ENCODE data around the gene ATP5F1E. TPM values are rescaled to one million over a fixed set of nuclear protein-coding genes. Genes with fewer than 3 reads are reported as not detected.

Gene ATP5F1E
- total and polyA plus RNA-seq, 10 of the 15 experiments (the other 5 are each of a cell fraction or from before 2014, with no cell fraction given): 49.0 to 407 (median 117) TPM

- Histone ChIP-seq H4K20me1 (ENCODE audit: control insufficient read depth, insufficient read depth) (peaks cover 3% of the 10 kb centered on the region), H3K4me2 (ENCODE audit: control insufficient read depth, insufficient read depth) (no peak overlapping the region), H3K36me3 (ENCODE audit: control insufficient read depth in 2 of 2, insufficient read depth in 2 of 2, low read length in 1 of 2) (peaks cover 56 to 68% of the 10 kb centered on the region in 2 experiments), H3K79me2 (ENCODE audit: control insufficient read depth, insufficient read depth, low read length) (no peaks in the 10 kb centered on the region), H3K4me1 (ENCODE audit: control insufficient read depth, insufficient read depth, low read length) (peaks cover 14% of the 10 kb centered on the region), H3K27me3 (replicated peaks in 1 of 2; ENCODE audit: control insufficient read depth in 2 of 2, insufficient read depth in 2 of 2, low read length in 1 of 2) (no peaks in the 10 kb centered on the region), H3K9ac (ENCODE audit: control insufficient read depth, insufficient read depth, low read length) (no peak overlapping the region), H3K4me3 (no peak overlapping the region), H2AFZ (ENCODE audit: control insufficient read depth, low read depth, low read length) (no peak overlapping the region), H3K27ac (ENCODE audit: control insufficient read depth, insufficient read depth) (0 out of 2 replicates have a peak overlapping the region, but pooled peaks have one; percentile 0), H3K9me3 (replicated peaks; ENCODE audit: control insufficient read depth, insufficient read depth, low read length) (no peaks in the 10 kb centered on the region)
- in situ Hi-C loops (cut with MboI) (no loop called here), intact Hi-C loops (cut with micrococcal nuclease; ENCODE audit: unreplicated experiment) (no loop called here)
- FAIRE-seq: no peak
- POLR2A ChIA-PET: interaction anchor here (0.7 to 1.9 kb wide), 3 partner anchors 9 to 47 kb away, joined by 4 to 11 read pairs (median 5); no protein-coding TSS in a partner anchor
- SMC1A ChIA-PET (ENCODE audit: uncharacterized antibody, unreplicated experiment): interaction anchor here (0.6 to 2.3 kb wide), 6 partner anchors 10 to 123 kb away, joined by 3 to 11 read pairs (median 3); no protein-coding TSS in a partner anchor
- DNase-seq (ENCODE audit: low read depth, low spot score): no peak
- CTCF ChIA-PET: interaction anchor here (1.0 to 1.6 kb wide), 2 partner anchors 14 to 123 kb away, joined by 3 to 4 read pairs; no protein-coding TSS in a partner anchor
- RAD21 ChIA-PET (ENCODE audit: unreplicated experiment): interaction anchor here (0.9 to 1.4 kb wide), 3 partner anchors 10 to 106 kb away, joined by 3 to 5 read pairs (median 3); no protein-coding TSS in a partner anchor
- 0 out of 2 replicates have a peak, but pooled peaks have one; percentile 3 for TF ChIP-seq TARDBP (IDR thresholded peaks at IDR 0.05; ENCODE audit: borderline replicate concordance)
- TF ChIP-seq RFX5 (IDR thresholded peaks at IDR 0.05; ENCODE audit: low read depth, low read length): no peak
- TF ChIP-seq ZNF622 (IDR thresholded peaks at IDR 0.05): no peak
- no peak for TF ChIP-seq CHD2 (IDR thresholded peaks at IDR 0.05; ENCODE audit: borderline replicate concordance, low read depth, low read length)
- 0 out of 2 replicates have a peak, but pooled peaks have one; percentile 12 for TF ChIP-seq PML (IDR thresholded peaks at IDR 0.05; ENCODE audit: low read length)
- TF ChIP-seq POLR2A (IDR thresholded peaks at IDR 0.05; ENCODE audit: low read depth, low read length): 0 out of 2 replicates have a peak, but pooled peaks have one; percentile 6
- TF ChIP-seq CHD4 (IDR thresholded peaks at IDR 0.05): no peak
- no peak for TF ChIP-seq TCF3 (IDR thresholded peaks at IDR 0.05; ENCODE audit: borderline replicate concordance, insufficient read depth, low read depth, low read length)
- no peak for TF ChIP-seq FOXK2 (IDR thresholded peaks at IDR 0.05)
- no peak for TF ChIP-seq NBN (IDR thresholded peaks at IDR 0.05)
- peak; percentile 80; the same call in 1 of the 2 replicates for TF ChIP-seq MTA3 (IDR thresholded peaks at IDR 0.05; ENCODE audit: borderline replicate concordance, low read length)
- no peak for TF ChIP-seq ESRRA (IDR thresholded peaks at IDR 0.05; ENCODE audit: low read length)
- no peak for TF ChIP-seq ZZZ3 (IDR thresholded peaks at IDR 0.05; ENCODE audit: control insufficient read depth, insufficient read length, low read depth)
- BruUV-seq (replicated peaks): no TSS peak
- 71% methylated on average over 3 of the region's 3 CpGs for WGBS (ENCODE audit: insufficient coverage, insufficient replicate concordance, low lambda C conversion rate, missing lambda C conversion rate)
- ATAC-seq: no peak; the same call in 2 of the 3 replicates
These were observed 39.2 kb downstream of the ATP5F1E start for GRCh38 chr20:58992911-58993310.

All from GM12878 (cell line).